Activated effector memory CD4-positive, alpha-beta T cell treated with anti-CD3 and anti-CD28 coated beads, Interleukin-2, amount 50 U/mL, for 16 hours (primary cell): ENCODE data around the gene RNF220.

Source experiments
- DNase-seq: peaks from one replicate; pipeline ENCODE4 v3.0.0-alpha.2; 2020

RNF220 gene

GRCh38 chr1:44641126-44642102, 236.4 kb downstream of the RNF220 start:
- DNase-seq: no peak

DNA sequence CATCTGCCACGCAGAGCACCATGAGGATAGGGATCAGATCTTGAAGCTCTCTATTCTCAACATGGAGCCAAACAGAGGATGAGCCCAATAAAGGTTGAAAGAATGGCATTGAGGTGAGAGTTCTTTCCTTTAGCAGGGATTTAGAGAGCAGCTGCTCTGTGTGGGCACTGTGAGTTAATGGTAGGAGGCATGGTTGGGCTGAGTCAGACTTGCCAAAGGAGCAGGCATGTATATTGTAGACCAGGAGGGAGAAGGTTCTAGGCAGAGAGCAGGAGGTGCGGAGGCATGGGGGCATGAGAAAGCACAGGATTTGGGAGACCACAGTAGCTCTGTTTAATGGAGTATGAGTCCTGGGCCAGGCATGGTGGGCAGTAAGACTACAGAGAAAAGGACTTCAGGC, 237.2 kb downstream of the RNF220 start:
- no peak for DNase-seq

GRCh38 chr1:44642925-44643324, 237.9 kb downstream of the RNF220 start:
- DNase-seq: no peak

DNA sequence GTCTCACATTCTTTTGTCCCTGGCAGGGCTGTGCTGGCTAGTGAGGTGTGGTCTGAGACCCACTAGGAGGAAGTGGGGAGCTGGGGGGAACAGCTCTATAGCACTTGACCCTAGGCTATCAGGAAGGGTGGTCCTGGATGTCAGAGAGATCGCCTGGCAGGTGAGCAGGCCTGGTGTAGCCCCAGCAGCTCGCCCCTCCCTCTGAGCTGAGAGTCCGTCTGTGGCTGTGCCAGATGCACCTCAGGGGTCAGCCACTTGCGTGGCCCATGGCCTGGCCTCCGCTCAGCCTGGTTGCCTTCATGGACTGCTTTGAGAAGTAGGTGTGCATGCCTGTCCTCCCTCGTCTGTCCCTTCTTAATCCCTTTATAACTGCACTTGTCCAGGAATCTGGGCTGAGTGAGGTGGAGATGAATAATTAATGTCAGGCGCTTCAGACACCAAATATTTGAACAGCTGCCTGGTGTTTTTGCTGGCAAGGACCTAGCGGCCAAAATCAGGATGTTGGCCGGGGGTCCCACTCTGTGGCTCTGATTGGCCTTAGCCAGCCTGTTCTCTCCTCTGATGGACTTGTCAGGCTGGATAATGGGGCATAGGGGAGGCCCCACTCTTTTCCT, 238.8 kb downstream of the RNF220 start:
- no peak for DNase-seq

- DNase-seq: no peak
Observed at GRCh38 chr1:44644806-44645205, 239.8 kb downstream of the RNF220 start.

DNA sequence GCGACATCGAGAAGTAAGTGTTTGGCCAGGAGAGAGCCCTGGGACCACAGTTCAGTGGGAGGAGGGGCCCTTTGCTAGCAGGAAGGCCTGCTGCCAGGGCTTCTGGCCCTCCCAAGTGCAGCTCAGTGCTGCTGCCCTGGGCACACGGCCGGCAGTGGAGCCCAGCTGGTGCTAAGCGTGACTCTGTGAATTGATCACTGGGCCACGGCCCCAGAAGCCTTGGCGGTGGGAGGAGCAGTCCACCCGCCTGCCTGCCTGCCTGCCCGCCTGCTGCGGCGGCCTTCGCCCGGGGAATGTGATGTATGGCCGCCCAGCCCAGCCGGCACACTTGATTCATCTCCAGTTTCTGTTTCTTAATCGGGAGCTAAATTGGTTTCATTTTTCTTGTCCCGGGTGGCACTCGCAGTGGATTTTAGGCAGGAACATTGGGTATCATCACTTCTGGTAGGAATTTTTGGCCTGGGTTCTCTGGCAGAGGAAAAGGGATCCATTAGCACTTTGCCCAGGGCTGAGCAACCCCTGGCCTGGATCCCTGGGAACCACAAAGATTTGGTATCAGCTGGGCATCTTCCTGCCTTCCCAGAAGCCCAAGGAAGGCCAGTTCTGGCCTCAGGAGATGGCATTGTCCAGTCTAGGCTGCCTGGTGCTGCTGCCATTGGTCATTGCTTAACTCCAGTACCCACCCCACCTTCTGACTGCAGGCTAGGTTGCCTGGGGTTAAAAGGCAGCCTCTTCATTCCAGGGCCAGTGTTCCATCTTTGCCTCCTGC, 240.6 kb downstream of the RNF220 start:
- DNase-seq: no peak

- no peak for DNase-seq
Observed at GRCh38 chr1:44646261-44647110, 241.4 kb downstream of the RNF220 start.

DNA sequence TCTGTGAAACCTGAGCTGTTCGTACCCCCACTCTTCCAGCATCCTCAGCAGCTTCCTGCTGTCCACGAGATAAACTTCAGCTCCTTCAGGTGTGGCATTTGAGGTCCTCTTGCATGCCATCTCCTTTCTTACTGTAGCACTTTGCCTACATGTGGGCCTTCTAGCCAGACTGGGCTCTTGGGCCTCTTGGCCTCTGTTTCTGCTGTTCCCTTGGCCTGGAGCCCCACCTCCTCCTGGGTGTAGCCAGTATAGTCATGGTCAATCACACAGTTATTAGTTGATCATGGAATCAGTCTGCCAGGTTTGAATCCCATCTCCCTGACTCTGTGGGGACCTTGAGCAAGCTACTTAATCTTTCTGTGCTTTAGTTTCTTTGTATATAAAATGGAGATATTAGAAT, 242.8 kb downstream of the RNF220 start:
- no peak for DNase-seq

- DNase-seq: no peak
Observed at GRCh38 chr1:44648529-44649250, 243.6 kb downstream of the RNF220 start.

DNA sequence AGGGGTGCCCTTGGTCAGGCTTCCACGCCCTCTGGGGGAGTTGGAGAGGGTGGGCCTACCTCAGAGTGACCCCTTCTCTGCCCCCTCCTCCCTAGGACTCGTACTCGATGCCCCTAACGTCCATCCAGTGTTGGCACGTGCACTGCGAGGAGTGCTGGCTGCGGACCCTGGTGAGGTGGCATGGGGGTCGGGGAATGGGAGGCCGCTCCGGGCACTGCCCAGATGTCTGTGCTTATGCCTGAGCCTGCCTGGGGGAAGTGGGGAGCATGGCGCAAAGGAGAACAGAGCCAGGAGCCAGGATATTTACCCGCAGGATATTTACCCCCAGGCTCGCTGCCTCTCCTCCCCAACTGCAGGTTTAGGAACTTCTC, 244.7 kb downstream of the RNF220 start:
- DNase-seq: no peak

DNA sequence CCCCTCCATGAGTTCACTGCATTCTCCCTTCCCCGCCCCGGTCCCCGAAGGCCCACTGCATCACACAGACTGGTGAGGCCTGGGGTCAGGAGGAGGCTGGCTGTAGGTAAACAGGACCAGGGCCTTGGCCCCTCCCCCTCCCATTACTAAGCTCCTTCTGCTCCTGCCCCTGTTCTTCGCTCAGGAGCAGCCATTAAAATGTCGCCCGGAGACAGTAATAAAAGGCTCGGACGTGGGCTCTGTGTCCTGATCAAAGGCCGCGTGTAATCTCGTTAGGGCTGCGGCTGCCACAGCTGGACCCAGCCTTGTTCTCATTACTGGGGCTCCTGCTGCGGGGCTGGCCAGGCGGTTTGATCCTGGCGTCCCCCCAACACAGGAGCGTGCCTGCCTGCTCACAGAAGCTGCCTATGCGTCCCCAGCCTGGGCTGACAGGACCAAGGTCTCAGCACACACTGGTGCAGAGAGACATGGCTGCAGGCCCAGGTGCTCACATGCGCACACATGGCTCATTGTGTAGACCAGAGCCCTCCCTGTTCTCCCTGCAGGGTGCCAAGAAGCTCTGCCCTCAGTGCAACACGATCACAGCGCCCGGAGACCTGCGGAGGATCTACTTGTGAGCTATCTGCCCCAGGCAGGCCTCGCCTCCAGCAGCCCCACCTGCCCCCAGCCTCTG, 245.2 kb downstream of the RNF220 start:
- DNase-seq: no peak

GRCh38 chr1:44651069-44651468, 246.0 kb downstream of the RNF220 start:
- no peak for DNase-seq

GRCh38 chr1:44652445-44653106, 247.5 kb downstream of the RNF220 start:
- DNase-seq: peak; percentile 93

- DNase-seq: no peak
Observed at GRCh38 chr1:44653107-44653964, 248.3 kb downstream of the RNF220 start.

DNA sequence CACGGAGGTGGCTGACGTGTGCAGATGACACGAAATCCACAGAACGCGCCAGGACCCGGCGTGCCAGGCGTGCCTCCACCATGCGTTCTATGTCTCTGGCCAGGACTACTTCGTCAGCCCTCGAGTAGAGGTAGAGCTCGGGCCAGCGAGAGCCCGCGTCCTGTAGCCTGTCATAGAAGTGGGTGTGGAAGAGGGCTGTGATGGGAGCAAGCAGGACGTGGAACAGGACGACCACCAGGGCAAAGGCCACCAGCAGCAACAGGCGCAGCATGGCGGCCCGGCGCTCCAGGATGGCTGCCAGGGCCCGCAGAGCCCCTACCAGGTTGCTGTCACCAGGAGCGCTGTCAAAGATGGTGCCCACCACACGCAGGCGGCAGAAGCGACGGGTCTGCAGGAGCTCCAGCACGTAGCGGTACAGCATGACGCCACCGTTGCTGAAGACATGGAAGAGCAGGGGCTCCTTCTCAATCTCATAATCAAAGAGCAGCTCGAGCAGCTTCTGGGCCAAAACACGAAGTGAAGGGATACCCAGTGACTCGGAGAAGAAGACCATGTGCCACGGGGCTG, 249.6 kb downstream of the RNF220 start:
- no peak for DNase-seq

GRCh38 chr1:44655609-44656008, 250.6 kb downstream of the RNF220 start:
- DNase-seq: no peak

- no peak for DNase-seq
Observed at GRCh38 chr1:44659566-44659965, 254.5 kb downstream of the RNF220 start.

GRCh38 chr1:44660176-44660575, 255.1 kb downstream of the RNF220 start:
- no peak for DNase-seq
